B cell (primary cell): Measurements from ENCODE around the gene COL3A1. TPM values are rescaled to one million over a fixed set of nuclear protein-coding genes. Genes with fewer than 3 reads are reported as not detected.

ENCODE experiments used
- ATAC-seq: fragments of 200-7000 bp; cut with Tn5 transposase; one replicate; pipeline ENCODE4 v1.10.0; 2021; ENCODE audit warnings: low read depth, mild to moderate bottlenecking, moderate number of reproducible peaks, moderate library complexity
- CTCF ChIA-PET: fragments of 350-600 bp; sonication (Branson Sonifier 250); formaldehyde crosslinking; loops from one replicate; lab custom pipeline; 2021; ENCODE audit warnings: antibody characterized with exemption, inconsistent platforms; lab: Charles Lee
- POLR2A ChIA-PET: fragments of 350-600 bp; sonication (Branson Sonifier 250); formaldehyde crosslinking; loops from one replicate; lab custom pipeline; 2021; ENCODE audit warnings: antibody characterized with exemption; lab: Charles Lee
- DNase-seq: peaks from one replicate; pipeline ENCODE4 v3.0.0; 2013
- H2AFZ ChIP-seq: 2 replicates; pipeline ENCODE4 v1.6.1; 2012; ENCODE audit warnings: mild to moderate bottlenecking, low read depth, low read length; ENCODE audit not compliant: insufficient read depth, poor library complexity, severe bottlenecking
- H3K27ac ChIP-seq, 2 donors: 1 replicate in 1 of 2; 2 replicates in 1 of 2; pipeline ENCODE4 v1.5.1; 2012 to 2013; ENCODE audit warnings: low read length in 2 of 2, mild to moderate bottlenecking in 2 of 2, moderate library complexity in 1 of 2
- H3K27me3 ChIP-seq, 4 experiments: fragments of 200-600 bp in 1 of 4; sonication (generic) in 1 of 4; replicated peaks in 1 of 4; 1 replicate in 2 of 4; 2 replicates in 2 of 4; pipeline versions ENCODE4 v1.6.1 to v1.7.0; 2013 to 2016; ENCODE audit warnings: low read length in 3 of 4, mild to moderate bottlenecking in 2 of 4, mixed read lengths in 1 of 4, moderate library complexity in 1 of 4; ENCODE audit not compliant: insufficient read depth in 4 of 4, control insufficient read depth in 3 of 4; ENCODE audit errors: control extremely low read depth in 1 of 4
- H3K36me3 ChIP-seq, 2 experiments: replicated peaks in 1 of 2; 1 replicate in 1 of 2; 2 replicates in 1 of 2; pipeline versions ENCODE4 v1.6.1 to v1.7.1; 2013; ENCODE audit warnings: low read length in 1 of 2; ENCODE audit not compliant: insufficient read depth in 2 of 2, control insufficient read depth in 1 of 2; ENCODE audit errors: control extremely low read depth in 1 of 2, extremely low read depth in 1 of 2
- H3K4me1 ChIP-seq, 2 donors: fragments of 200-600 bp in 1 of 2; sonication (generic) in 1 of 2; 1 replicate in 1 of 2; 2 replicates in 1 of 2; pipeline versions ENCODE4 v1.5.1 to v1.6.1; 2013 to 2017; ENCODE audit warnings: low read length in 2 of 2; ENCODE audit not compliant: control insufficient read depth in 2 of 2, insufficient read depth in 2 of 2
- H3K4me2 ChIP-seq: replicated peaks from 2 replicates; pipeline ENCODE3; 2012; ENCODE audit warnings: mild to moderate bottlenecking, low read depth, low read length; ENCODE audit not compliant: poor library complexity, severe bottlenecking
- H3K4me3 ChIP-seq, 5 experiments: fragments of 200-600 bp in 1 of 5; sonication (generic) in 1 of 5; 1 replicate in 3 of 5; 2 replicates in 2 of 5; pipeline versions ENCODE4 v1.5.1 to v1.7.0; 2011 to 2016; ENCODE audit warnings: low read length in 4 of 5, mild to moderate bottlenecking in 4 of 5, low read depth in 2 of 5, control low read depth in 1 of 5, moderate library complexity in 1 of 5; ENCODE audit not compliant: insufficient read depth in 1 of 5; ENCODE audit errors: control extremely low read depth in 1 of 5, extremely low read depth in 1 of 5
- H3K79me2 ChIP-seq: fragments of 200-600 bp; sonication (generic); one replicate; pipeline ENCODE4 v1.6.0; 2016; ENCODE audit warnings: low read length; ENCODE audit not compliant: control insufficient read depth, insufficient read depth
- H3K9ac ChIP-seq: fragments of 200-600 bp; sonication (generic); 2 replicates; pipeline ENCODE4 v1.6.1; 2017; ENCODE audit warnings: mild to moderate bottlenecking, low read length, moderate library complexity
- H3K9me3 ChIP-seq, 3 donors: one replicate each; pipeline versions ENCODE4 v1.6.1 to v1.7.1; 2013; ENCODE audit warnings: low read length in 2 of 3; ENCODE audit not compliant: control insufficient read depth in 2 of 3, insufficient read depth in 1 of 3; ENCODE audit errors: control extremely low read depth in 1 of 3
- H4K20me1 ChIP-seq: 2 replicates; pipeline ENCODE4 v1.6.0; 2012; ENCODE audit warnings: mild to moderate bottlenecking, low read length; ENCODE audit not compliant: insufficient read depth, control insufficient read depth, poor library complexity, severe bottlenecking
- H3K27ac Mint-ChIP-seq: one replicate; pipeline ENCODE4 v1.8.0; 2021; ENCODE audit warnings: mixed read lengths
- H3K27me3 Mint-ChIP-seq: one replicate; pipeline ENCODE4 v1.8.0; 2021; ENCODE audit warnings: mixed read lengths
- H3K4me1 Mint-ChIP-seq: one replicate; pipeline ENCODE4 v1.8.0; 2021; ENCODE audit warnings: mixed read lengths
- H3K4me3 Mint-ChIP-seq: one replicate; pipeline ENCODE4 v1.8.0; 2021; ENCODE audit warnings: mixed read lengths
- H3K9me3 Mint-ChIP-seq: one replicate; pipeline ENCODE4 v1.8.0; 2022; ENCODE audit warnings: mixed read lengths; ENCODE audit not compliant: insufficient read depth
- CTCF ChIP-seq: fragments of 200-600 bp; IDR thresholded peaks from one replicate; pipeline ENCODE4 v1.8.0; 2022; ENCODE audit warnings: antibody characterized with exemption, mild to moderate bottlenecking
- EZH2 ChIP-seq: IDR thresholded peaks from 2 replicates; pipeline ENCODE4 v1.6.1; 2012; ENCODE audit warnings: borderline replicate concordance, low read depth, mild to moderate bottlenecking, moderate library complexity, low read length; ENCODE audit not compliant: insufficient read depth, poor library complexity, severe bottlenecking
- WGBS: methylation state at CpG from one replicate; pipeline ENCODE4 v1.1.5; 2013; ENCODE audit warnings: missing lambda C conversion rate; ENCODE audit not compliant: insufficient coverage; 5-methylcytosine and 5-hydroxymethylcytosine counted together
- intact Hi-C: fragments of 100-400 bp; cut with micrococcal nuclease; formaldehyde crosslinking; loops from one replicate; pipeline ENCODE4 v1.10.0; 2022
- polyA plus RNA-seq: library from polyadenylated mRNA; depleted of rRNA; stranded (reverse); fragments of >200 nt; gene quantifications from 2 replicates; pipeline ENCODE4 v1.2.3, GENCODE V29; 2012
- total RNA-seq, 2 donors: library from RNA; stranded (reverse); fragments of 120-200 nt in 1 of 2; gene quantifications; 1 replicate in 1 of 2; 2 replicates in 1 of 2; pipeline versions ENCODE4 v1.2.3 to v1.2.4, GENCODE V29; 2013 to 2022

Gene COL3A1
- total and polyA plus RNA-seq, 2 donors (not counting 1 experiment from before 2014, with no cell fraction given): not detected

GRCh38 chr2:189010536-189010935, 36.4 kb downstream of the COL3A1 start:
- H3K27me3 Mint-ChIP-seq: no peaks in the 10 kb centered on the region
- 100% methylated on average over 2 of the region's 6 CpGs for WGBS
- H3K4me1 Mint-ChIP-seq: no peaks in the 10 kb centered on the region
- ATAC-seq (no peak), DNase-seq (no peak)
- no peaks in the 10 kb centered on the region for H4K20me1 ChIP-seq
- no peak overlapping the region for H3K27ac ChIP-seq
- ChIA-PET CTCF (no interaction called here), POLR2A (no interaction called here)
- no peak overlapping the region for H3K4me3 Mint-ChIP-seq
- H3K36me3 ChIP-seq: no peaks in the 10 kb centered on the region
- no peak overlapping the region for H2AFZ ChIP-seq
- intact Hi-C loops: no loop called here
- no peak overlapping the region for H3K9ac ChIP-seq
- H3K79me2 ChIP-seq: no peaks in the 10 kb centered on the region
- no peak overlapping the region for H3K4me2 ChIP-seq
- H3K27me3 ChIP-seq: no peaks in the 10 kb centered on the region
- H3K27ac Mint-ChIP-seq: no peak overlapping the region
- H3K4me1 ChIP-seq: no peaks in the 10 kb centered on the region
- TF ChIP-seq CTCF: no peak
- H3K4me3 ChIP-seq: no peak overlapping the region
- no peaks in the 10 kb centered on the region for H3K9me3 ChIP-seq
- no peaks in the 10 kb centered on the region for H3K9me3 Mint-ChIP-seq

GRCh38 chr2:189012351-189012750, 38.2 kb downstream of the COL3A1 start:
- Mint-ChIP-seq H3K9me3 (no peaks in the 10 kb centered on the region), H3K4me3 (no peak overlapping the region), H3K27me3 (no peaks in the 10 kb centered on the region), H3K4me1 (no peaks in the 10 kb centered on the region), H3K27ac (no peak overlapping the region)
- intact Hi-C loops: no loop called here
- ChIA-PET POLR2A (no interaction called here), CTCF (no interaction called here)
- Histone ChIP-seq H3K4me1 (no peaks in the 10 kb centered on the region), H4K20me1 (no peaks in the 10 kb centered on the region), H3K9ac (no peak overlapping the region), H3K4me2 (no peak overlapping the region), H3K9me3 (no peaks in the 10 kb centered on the region), H3K36me3 (no peaks in the 10 kb centered on the region), H2AFZ (no peak overlapping the region), H3K27me3 (no peaks in the 10 kb centered on the region), H3K27ac (no peak overlapping the region), H3K79me2 (no peaks in the 10 kb centered on the region), H3K4me3 (no peak overlapping the region)
- DNase-seq (no peak), ATAC-seq (no peak)
- no CpG with 5 or more reads among the region's 1 CpG for WGBS
- TF ChIP-seq EZH2: no peak
